Measurements from ENCODE around the gene GRIN3B. TPM values are rescaled to one million over a fixed set of nuclear protein-coding genes. Genes with fewer than 3 reads are reported as not detected.

GRIN3B gene
- total and polyA plus RNA-seq, 9 of the 15 experiments (the other 6 are each of a cell fraction or from before 2014, with no cell fraction given), result 0.06 to 0.95 (median 0.19) TPM; not detected in 6

- no peak overlapping the region for H2AFZ ChIP-seq (ENCODE audit: low read depth, low read length)
- no peaks in the 10 kb centered on the region for H3K9me1 ChIP-seq (ENCODE audit: control insufficient read depth, insufficient read depth, low read length)
- H3K79me2 ChIP-seq (ENCODE audit: control insufficient read depth, insufficient read depth, low read length), result peaks cover 33% of the 10 kb centered on the region
- H3K4me1 ChIP-seq (replicated peaks in 1 of 2; ENCODE audit: control insufficient read depth in 2 of 2, insufficient read depth in 2 of 2, low read length in 2 of 2), result peaks cover 14 to 56% of the 10 kb centered on the region in 2 experiments
- no peak for DNase-seq (ENCODE audit: extremely low read depth in 1 of 4, low spot score in 3 of 4)
- peaks cover 47% of the 10 kb centered on the region for H3K36me3 ChIP-seq (ENCODE audit: control insufficient read depth, insufficient read depth, low read length)
- 88% methylated on average over 19 of the region's 20 CpGs for WGBS (ENCODE audit: insufficient coverage, low coverage, missing lambda C conversion rate)
- in situ Hi-C loops (cut with MboI), result no loop called here
- intact Hi-C loops (cut with micrococcal nuclease), result no loop called here
- H3K9ac ChIP-seq (ENCODE audit: insufficient read depth in 1 of 2, low read depth in 2 of 2, low read length in 2 of 2), result peak overlapping the region in 1 of 2 experiments; percentile 20; a peak in 1 of 4 replicates
- H3K9me3 ChIP-seq (replicated peaks; ENCODE audit: control insufficient read depth, insufficient read depth, low read depth, low read length), result no peaks in the 10 kb centered on the region
- POLR2A ChIA-PET, result interaction anchor here (1.3 to 8.5 kb wide), 2 partner anchors 8 to 13 kb away, joined by 3 to 176 read pairs; partner anchors contain the start of gene ABCA7
- CTCF ChIA-PET (ENCODE audit: low intra/inter-chr PET ratio), result no interaction called here
- no peaks in the 10 kb centered on the region for H4K20me1 ChIP-seq (replicated peaks; ENCODE audit: control insufficient read depth, insufficient read depth, low read length)
- H3K4me2 ChIP-seq (ENCODE audit: insufficient read depth, low read length), result no peak overlapping the region
- FAIRE-seq, result no peak
- no peak overlapping the region for H3K27ac ChIP-seq (ENCODE audit: extremely low read depth, low read depth, low read length)
- no peak overlapping the region for H3K4me3 ChIP-seq
- H3K27me3 ChIP-seq (ENCODE audit: control insufficient read depth in 2 of 2, insufficient read depth in 2 of 2, low read length in 2 of 2), result no peaks in the 10 kb centered on the region
- no peak for ATAC-seq
- BruUV-seq (replicated peaks), result no TSS peak
- no peak for TF ChIP-seq ETV1 (tag; conservative IDR thresholded peaks at IDR 0.05; ENCODE audit: low read depth)
- peak; percentile 51; the same call in 1 of the 2 replicates for TF ChIP-seq SMARCA5 (IDR thresholded peaks at IDR 0.05)
- no peak for TF ChIP-seq SNRNP70 (optimal IDR thresholded peaks at IDR 0.05; ENCODE audit: low read depth, low read length)
- TF ChIP-seq NFIC (IDR thresholded peaks at IDR 0.05), result no peak
- TF ChIP-seq MCM7 (IDR thresholded peaks at IDR 0.05), result no peak
- TF ChIP-seq RBM25 (IDR thresholded peaks at IDR 0.05; ENCODE audit: low read depth, low read length, severe bottlenecking), result peak; percentile 78
- TF ChIP-seq RBBP5 (IDR thresholded peaks at IDR 0.05; ENCODE audit: borderline replicate concordance, insufficient read depth, low read length, poor library complexity, severe bottlenecking), result no peak
- TF ChIP-seq RBM17 (IDR thresholded peaks at IDR 0.05; ENCODE audit: borderline replicate concordance, low read depth, low read length), result no peak
- no peak for TF ChIP-seq PCBP1 (IDR thresholded peaks at IDR 0.05; ENCODE audit: low read depth, low read length, poor library complexity, severe bottlenecking)
- no peak for TF ChIP-seq HNRNPUL1 (IDR thresholded peaks at IDR 0.05; ENCODE audit: low read length)
- no peak for TF ChIP-seq TARDBP (IDR thresholded peaks at IDR 0.05)
- peak; percentile 47; the same call in 1 of the 2 replicates for TF ChIP-seq RBFOX2 (IDR thresholded peaks at IDR 0.05; ENCODE audit: low read depth, low read length)
- peak; percentile 67 for TF ChIP-seq ZFP36 (IDR thresholded peaks at IDR 0.05; ENCODE audit: low read depth, low read length, partially characterized antibody)
- no peak for TF ChIP-seq SRSF3 (IDR thresholded peaks at IDR 0.05; ENCODE audit: insufficient read depth, low read length)
- TF ChIP-seq BRD9 (IDR thresholded peaks at IDR 0.05; ENCODE audit: low read depth, partially characterized antibody), result no peak
- peak; percentile 90 for TF ChIP-seq BCOR (IDR thresholded peaks at IDR 0.05)
- peak; percentile 41; the same call in 1 of the 2 replicates for TF ChIP-seq POLR2G (IDR thresholded peaks at IDR 0.05; ENCODE audit: low read depth, low read length)
- TF ChIP-seq RAD51 (IDR thresholded peaks at IDR 0.05; ENCODE audit: borderline replicate concordance, low read depth), result no peak
- no peak for TF ChIP-seq ZNF57 (CRISPR knock-in tag; IDR thresholded peaks at IDR 0.05)
- TF ChIP-seq KDM5B (IDR thresholded peaks at IDR 0.05; ENCODE audit: insufficient replicate concordance, low read depth, low read length), result no peak
- TF ChIP-seq HMGN3 (IDR thresholded peaks at IDR 0.05; ENCODE audit: borderline replicate concordance, extremely low read depth, insufficient read length, low read depth, low read length), result no peak
- no peak for TF ChIP-seq NR4A1 (CRISPR knock-in tag; IDR thresholded peaks at IDR 0.05)
- no peak for TF ChIP-seq NR4A1 (tag; IDR thresholded peaks at IDR 0.05)
- TF ChIP-seq ADNP (tag; IDR thresholded peaks at IDR 0.05), result 0 out of 2 replicates have a peak, but pooled peaks have one; percentile 32
- TF ChIP-seq ZNF561 (CRISPR knock-in tag; conservative IDR thresholded peaks at IDR 0.05), result no peak
- 0 out of 2 replicates have a peak, but pooled peaks have one; percentile 19 for TF ChIP-seq NR3C1 (CRISPR knock-in tag; IDR thresholded peaks at IDR 0.05)
Measured at GRCh38 chr19:1032264-1032867, 32.1 kb downstream of the GRIN3B start.

All from K562 (cell line).